H1 (cell line): ENCODE data around the gene PTPRD. TPM values are rescaled to one million over a fixed set of nuclear protein-coding genes. Genes with fewer than 3 reads are reported as not detected.

Experiments
- CTCF ChIA-PET: fragments of 300-600 bp; sonication (Branson Sonifier 250); formaldehyde crosslinking; loops from one replicate; lab custom pipeline; 2021; ENCODE audit not compliant: partially characterized antibody; lab: Charles Lee
- POLR2A ChIA-PET: fragments of 300-600 bp; sonication (Branson Sonifier 250); formaldehyde crosslinking; loops from one replicate; lab custom pipeline; 2021; ENCODE audit warnings: inconsistent platforms; ENCODE audit not compliant: partially characterized antibody; lab: Charles Lee
- DNase-seq, 2 experiments: peaks; one replicate each; pipeline versions ENCODE4 v3.0.0 to v3.0.0-alpha.2; 2010 to 2022; ENCODE audit warnings: low spot score in 2 of 2, low read depth in 1 of 2, mixed read lengths in 1 of 2
- FAIRE-seq: peaks from 2 replicates; lab custom pipeline; 2011; peaks lifted over from hg19 to GRCh38; lab: Jason Lieb, UNC
- H2AFZ ChIP-seq: 2 replicates; pipeline ENCODE4 v1.8.1; 2012; ENCODE audit warnings: low read length, inconsistent platforms
- H2AK5ac ChIP-seq: 2 replicates; pipeline ENCODE4 v1.6.1; 2013; ENCODE audit warnings: low read depth, low read length
- H2BK120ac ChIP-seq: replicated peaks from 2 replicates; pipeline ENCODE3; 2013; ENCODE audit warnings: low read depth, low read length, inconsistent platforms
- H2BK12ac ChIP-seq: 2 replicates; pipeline ENCODE4 v1.6.1; 2013; ENCODE audit warnings: low read depth, low read length
- H2BK15ac ChIP-seq: 2 replicates; pipeline ENCODE4 v1.6.1; 2013; ENCODE audit warnings: low read length
- H2BK20ac ChIP-seq: 2 replicates; pipeline ENCODE4 v1.6.1; 2013; ENCODE audit warnings: low read length
- H2BK5ac ChIP-seq: 2 replicates; pipeline ENCODE4 v1.6.1; 2013; ENCODE audit warnings: low read depth, low read length
- H3K14ac ChIP-seq: 2 replicates; pipeline ENCODE4 v1.6.1; 2013; ENCODE audit warnings: inconsistent platforms; ENCODE audit not compliant: insufficient read length
- H3K18ac ChIP-seq: 2 replicates; pipeline ENCODE4 v1.6.1; 2013; ENCODE audit warnings: low read length; ENCODE audit errors: extremely low read depth
- H3K23ac ChIP-seq: 2 replicates; pipeline ENCODE4 v1.6.1; 2013; ENCODE audit warnings: inconsistent platforms; ENCODE audit not compliant: insufficient read length
- H3K23me2 ChIP-seq: 2 replicates; pipeline ENCODE4 v1.6.1; 2013; ENCODE audit warnings: low read depth, low read length
- H3K27ac ChIP-seq: 2 replicates; pipeline ENCODE4 v1.6.1; 2011; ENCODE audit warnings: low read depth, low read length, inconsistent platforms
- H3K27me3 ChIP-seq, 4 experiments: replicated peaks in 1 of 4; 1 replicate in 1 of 4; 2 replicates in 3 of 4; pipeline versions ENCODE4 v1.6.1 to v1.8.1; 2011 to 2013; ENCODE audit warnings: low read length in 3 of 4, mild to moderate bottlenecking in 3 of 4, inconsistent platforms in 2 of 4, mixed read lengths in 2 of 4, moderate library complexity in 1 of 4; ENCODE audit not compliant: control insufficient read depth in 3 of 4, insufficient read depth in 3 of 4; ENCODE audit errors: extremely low read depth in 1 of 4
- H3K36me3 ChIP-seq, 4 experiments: 2 replicates each; pipeline versions ENCODE4 v1.6.1 to v1.8.1; 2011 to 2013; ENCODE audit warnings: mild to moderate bottlenecking in 4 of 4, low read length in 3 of 4, moderate library complexity in 2 of 4, control low read depth in 1 of 4, inconsistent platforms in 1 of 4; ENCODE audit not compliant: insufficient read depth in 4 of 4, control insufficient read depth in 2 of 4
- H3K4ac ChIP-seq: replicated peaks from 2 replicates; pipeline ENCODE3; 2013; ENCODE audit warnings: low read length, low read depth, mixed read lengths, inconsistent platforms; ENCODE audit not compliant: insufficient read length
- H3K4me1 ChIP-seq, 4 experiments: replicated peaks in 1 of 4; 1 replicate in 1 of 4; 2 replicates in 3 of 4; pipeline versions ENCODE4 v1.6.1 to v1.8.1; 2011 to 2013; ENCODE audit warnings: low read length in 3 of 4, inconsistent platforms in 2 of 4, mixed read lengths in 1 of 4; ENCODE audit not compliant: insufficient read depth in 4 of 4, control insufficient read depth in 3 of 4
- H3K4me2 ChIP-seq, 2 experiments: 2 replicates each; pipeline versions ENCODE4 v1.6.1 to v1.8.1; 2011 to 2013; ENCODE audit warnings: low read depth in 2 of 2, low read length in 2 of 2, control low read depth in 1 of 2, inconsistent platforms in 1 of 2, mild to moderate bottlenecking in 1 of 2; ENCODE audit not compliant: insufficient read depth in 1 of 2
- H3K4me3 ChIP-seq, 4 experiments: fragments of 200-600, 300-600 bp in 1 of 4; sonication (generic), shearing (Covaris generic), sonication (Bioruptor Twin) in 1 of 4; 2 replicates each; pipeline versions ENCODE4 v1.5.1 to v1.8.1; 2011 to 2016; ENCODE audit warnings: low read length in 4 of 4, low read depth in 3 of 4, control low read depth in 2 of 4, inconsistent platforms in 2 of 4, mild to moderate bottlenecking in 2 of 4, mixed read lengths in 1 of 4, moderate library complexity in 1 of 4; ENCODE audit not compliant: insufficient read depth in 2 of 4; ENCODE audit errors: extremely low read depth in 1 of 4
- H3K56ac ChIP-seq: replicated peaks from 2 replicates; pipeline ENCODE3; 2013; ENCODE audit warnings: low read depth, mild to moderate bottlenecking, mixed read lengths, low read length, inconsistent platforms; ENCODE audit not compliant: insufficient read length
- H3K79me1 ChIP-seq: 2 replicates; pipeline ENCODE4 v1.6.1; 2013; ENCODE audit warnings: low read depth, low read length, control low read depth
- H3K79me2 ChIP-seq, 2 experiments: 2 replicates each; pipeline versions ENCODE4 v1.6.1 to v1.8.1; 2012 to 2013; ENCODE audit warnings: low read length in 2 of 2, mild to moderate bottlenecking in 2 of 2, inconsistent platforms in 1 of 2; ENCODE audit not compliant: insufficient read depth in 2 of 2, control insufficient read depth in 1 of 2
- H3K9ac ChIP-seq, 4 experiments: replicated peaks in 1 of 4; 1 replicate in 1 of 4; 2 replicates in 3 of 4; pipeline versions ENCODE4 v1.6.1 to v1.8.1; 2011 to 2013; ENCODE audit warnings: low read depth in 3 of 4, low read length in 3 of 4, control low read depth in 2 of 4, mild to moderate bottlenecking in 2 of 4, moderate library complexity in 2 of 4, inconsistent platforms in 1 of 4; ENCODE audit errors: extremely low read depth in 1 of 4
- H3K9me3 ChIP-seq, 2 experiments: 2 replicates each; pipeline versions ENCODE4 v1.6.1 to v1.8.1; 2012 to 2013; ENCODE audit warnings: mild to moderate bottlenecking in 2 of 2, moderate library complexity in 2 of 2, control low read depth in 1 of 2, inconsistent platforms in 1 of 2, low read depth in 1 of 2, low read length in 1 of 2, mixed read lengths in 1 of 2; ENCODE audit not compliant: insufficient read depth in 2 of 2
- H4K20me1 ChIP-seq, 2 experiments: replicated peaks in 1 of 2; 2 replicates each; pipeline versions ENCODE3 to v1.8.1; 2011 to 2013; ENCODE audit warnings: inconsistent platforms in 2 of 2, low read length in 2 of 2, mild to moderate bottlenecking in 1 of 2; ENCODE audit not compliant: insufficient read depth in 2 of 2, control insufficient read depth in 1 of 2
- H4K5ac ChIP-seq: 2 replicates; pipeline ENCODE4 v1.6.1; 2013; ENCODE audit warnings: low read length, low read depth, mixed read lengths, inconsistent platforms; ENCODE audit not compliant: insufficient read length
- H4K8ac ChIP-seq: 2 replicates; pipeline ENCODE4 v1.8.0; 2013; ENCODE audit warnings: mild to moderate bottlenecking, moderate library complexity, low read length, inconsistent platforms; ENCODE audit not compliant: insufficient read depth; ENCODE audit errors: extremely low read depth
- H4K91ac ChIP-seq: replicated peaks from 2 replicates; pipeline ENCODE3; 2013; ENCODE audit warnings: low read length, mixed read lengths, inconsistent platforms; ENCODE audit not compliant: insufficient read length
- BRCA1 ChIP-seq: IDR thresholded peaks from 2 replicates; pipeline ENCODE4 v1.6.1; 2012; ENCODE audit warnings: low read depth, low read length, improper control_type of control experiment
- CREB1 ChIP-seq: IDR thresholded peaks from 2 replicates; pipeline ENCODE4 v1.6.1; 2012; ENCODE audit warnings: inconsistent platforms
- WGBS, 2 experiments: shearing (Covaris generic) in 1 of 2; methylation state at CpG; one replicate each; pipeline versions ENCODE4 v1.1.6 to v1.1.7; 2013 to 2015; ENCODE audit warnings: low lambda C conversion rate in 2 of 2, mixed read lengths in 2 of 2, inconsistent platforms in 1 of 2, low coverage in 1 of 2, missing lambda C conversion rate in 1 of 2; ENCODE audit not compliant: insufficient replicate concordance in 2 of 2, insufficient coverage in 1 of 2, insufficient read length in 1 of 2; ENCODE audit errors: extremely low coverage in 1 of 2, missing lambda C conversion rate in 1 of 2; 5-methylcytosine and 5-hydroxymethylcytosine counted together
- polyA plus RNA-seq, 7 experiments: library from polyadenylated mRNA; depleted of rRNA in 3 of 7; stranded (reverse) in 5 of 7; unstranded in 2 of 7; fragments of >200 nt in 5 of 7; fragments of 200-250 nt in 2 of 7; gene quantifications; 1 replicate in 5 of 7; 2 replicates in 1 of 7; 4 replicates in 1 of 7; pipeline versions ENCODE4 v1.2.1 to v1.2.3, GENCODE V29; 2011 to 2013; ENCODE audit warnings: missing spikeins in 2 of 7, mixed read lengths in 2 of 7
- total RNA-seq: library from RNA; stranded (reverse); fragmentation: NEBNext Ultra II Directional; extraction: Animal tissue kit (Norgen Biotek cat#: 25700); gene quantifications from 2 replicates; pipeline ENCODE4 v1.2.1, GENCODE V29; 2021

Gene PTPRD
- total and polyA plus RNA-seq, 2 of the 8 experiments (the other 6 are each of a cell fraction or from before 2014, with no cell fraction given): 17.2 to 77.0 TPM

- Histone ChIP-seq H3K9ac (no peak overlapping the region), H2BK20ac (no peak overlapping the region), H3K4me2 (no peak overlapping the region), H3K14ac (no peak overlapping the region), H4K8ac (no peak overlapping the region), H3K9me3 (no peaks in the 10 kb centered on the region), H4K5ac (no peak overlapping the region), H4K20me1 (no peaks in the 10 kb centered on the region)
- FAIRE-seq: no peak
- no peak for TF ChIP-seq BRCA1
- TF ChIP-seq CREB1: no peak
- TF ChIP-seq, all 59 proteins: peak for 0
- H3K18ac ChIP-seq: no peak overlapping the region
- H3K79me1 ChIP-seq: no peaks in the 10 kb centered on the region
- H2BK120ac ChIP-seq: no peak overlapping the region
- no peak overlapping the region for H2BK5ac ChIP-seq
- H3K79me2 ChIP-seq: no peaks in the 10 kb centered on the region
- H3K23ac ChIP-seq: no peak overlapping the region
- no peaks in the 10 kb centered on the region for H3K4me1 ChIP-seq
- H3K36me3 ChIP-seq: no peaks in the 10 kb centered on the region
- no peak for DNase-seq
- no peak overlapping the region for H3K27ac ChIP-seq
- H2AK5ac ChIP-seq: no peak overlapping the region
- CTCF ChIA-PET: no interaction called here
- POLR2A ChIA-PET: no interaction called here
- H2BK12ac ChIP-seq: no peak overlapping the region
- no peak overlapping the region for H3K4me3 ChIP-seq
- H2AFZ ChIP-seq: no peak overlapping the region
- no peaks in the 10 kb centered on the region for H3K23me2 ChIP-seq
- no peak overlapping the region for H2BK15ac ChIP-seq
- H3K27me3 ChIP-seq: no peaks in the 10 kb centered on the region
- no peak overlapping the region for H3K56ac ChIP-seq
- WGBS, 2 experiments: 90% methylated on average over 6 of the region's 6 CpGs; no CpG with 5 or more reads in 1 of the 2 experiments
- H4K91ac ChIP-seq: no peak overlapping the region
- no peak overlapping the region for H3K4ac ChIP-seq
Measured at GRCh38 chr9:8401961-8402705, 2210.7 kb downstream of the PTPRD start.
